ENCODE data around the gene PGM1.

DNA sequence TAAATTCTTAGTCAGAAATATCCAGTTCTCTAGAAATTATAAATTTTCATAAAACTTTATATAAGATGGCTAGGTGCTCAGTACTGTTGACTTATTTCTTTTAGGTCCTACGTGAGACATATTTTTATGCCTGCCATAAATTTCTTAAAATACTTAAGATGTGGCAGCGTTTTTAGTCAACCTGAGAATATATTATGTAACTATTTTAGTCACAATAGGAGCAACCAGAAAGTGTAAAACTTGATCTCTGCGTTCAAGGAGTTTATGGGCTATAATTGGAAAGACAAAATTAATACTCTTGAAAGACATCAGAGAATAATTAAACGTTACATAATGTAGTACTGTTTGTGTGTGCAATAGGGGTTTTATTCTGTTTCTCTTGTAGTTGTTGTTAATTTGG, 24.1 kb upstream of the PGM1 start:
- TF ChIP-seq, protein P1, sequence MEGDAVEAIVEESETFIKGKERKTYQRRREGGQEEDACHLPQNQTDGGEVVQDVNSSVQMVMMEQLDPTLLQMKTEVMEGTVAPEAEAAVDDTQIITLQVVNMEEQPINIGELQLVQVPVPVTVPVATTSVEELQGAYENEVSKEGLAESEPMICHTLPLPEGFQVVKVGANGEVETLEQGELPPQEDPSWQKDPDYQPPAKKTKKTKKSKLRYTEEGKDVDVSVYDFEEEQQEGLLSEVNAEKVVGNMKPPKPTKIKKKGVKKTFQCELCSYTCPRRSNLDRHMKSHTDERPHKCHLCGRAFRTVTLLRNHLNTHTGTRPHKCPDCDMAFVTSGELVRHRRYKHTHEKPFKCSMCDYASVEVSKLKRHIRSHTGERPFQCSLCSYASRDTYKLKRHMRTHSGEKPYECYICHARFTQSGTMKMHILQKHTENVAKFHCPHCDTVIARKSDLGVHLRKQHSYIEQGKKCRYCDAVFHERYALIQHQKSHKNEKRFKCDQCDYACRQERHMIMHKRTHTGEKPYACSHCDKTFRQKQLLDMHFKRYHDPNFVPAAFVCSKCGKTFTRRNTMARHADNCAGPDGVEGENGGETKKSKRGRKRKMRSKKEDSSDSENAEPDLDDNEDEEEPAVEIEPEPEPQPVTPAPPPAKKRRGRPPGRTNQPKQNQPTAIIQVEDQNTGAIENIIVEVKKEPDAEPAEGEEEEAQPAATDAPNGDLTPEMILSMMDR (conservative IDR thresholded peaks at IDR 0.05; ENCODE audit: low read depth, low read length) = no peak
- no peak for TF ChIP-seq EZH2 (IDR thresholded peaks at IDR 0.05; ENCODE audit: low read length, unreplicated experiment)
- TF ChIP-seq EZH2phosphoT487 (IDR thresholded peaks at IDR 0.05; ENCODE audit: borderline replicate concordance, low read length) = no peak

Data from PC-3 (cell line).